GM19023 (cell line): ENCODE measurements around the gene MPPED1.

Experiments used
- ATAC-seq: cut with Tn5 transposase; IDR thresholded peaks from one replicate; pipeline ENCODE4 v1.9.1; 2021; ENCODE audit warnings: mild to moderate bottlenecking, moderate library complexity; ENCODE audit not compliant: unreplicated experiment

MPPED1 gene

GRCh38 chr22:43514476-43515157 lies 102.8 kb downstream of the MPPED1 start:
- no peak for ATAC-seq

GRCh38 chr22:43515411-43515810 lies 103.6 kb downstream of the MPPED1 start:
- no peak for ATAC-seq

GRCh38 chr22:43515902-43516301 lies 104.1 kb downstream of the MPPED1 start:
- ATAC-seq = no peak

GRCh38 chr22:43516386-43516785 lies 104.6 kb downstream of the MPPED1 start:
- no peak for ATAC-seq

GRCh38 chr22:43516996-43517635 lies 105.3 kb downstream of the MPPED1 start:
- no peak for ATAC-seq

GRCh38 chr22:43520632-43521039 lies 108.8 kb downstream of the MPPED1 start:
- no peak for ATAC-seq

- ATAC-seq = no peak
Measured at GRCh38 chr22:43521716-43522115, 109.9 kb downstream of the MPPED1 start.

GRCh38 chr22:43526117-43526655 lies 114.4 kb downstream of the MPPED1 start:
- no peak for ATAC-seq

- ATAC-seq = no peak
Measured at GRCh38 chr22:43526946-43527345, 115.1 kb downstream of the MPPED1 start.

- no peak for ATAC-seq
Measured at GRCh38 chr22:43528601-43529360, 117.0 kb downstream of the MPPED1 start.

GRCh38 chr22:43529461-43529860 lies 117.6 kb downstream of the MPPED1 start:
- ATAC-seq = no peak

GRCh38 chr22:43529934-43530333 lies 118.1 kb downstream of the MPPED1 start:
- no peak for ATAC-seq

GRCh38 chr22:43530349-43531201 lies 118.8 kb downstream of the MPPED1 start:
- ATAC-seq = no peak

- no peak for ATAC-seq
Measured at GRCh38 chr22:43531651-43532050, 119.8 kb downstream of the MPPED1 start.

- ATAC-seq = no peak
Measured at GRCh38 chr22:43532301-43533155, 120.7 kb downstream of the MPPED1 start.

GRCh38 chr22:43533156-43533530 lies 121.3 kb downstream of the MPPED1 start:
- no peak for ATAC-seq

- ATAC-seq = no peak
Measured at GRCh38 chr22:43533656-43534428, 122.0 kb downstream of the MPPED1 start.

GRCh38 chr22:43534916-43535315 lies 123.1 kb downstream of the MPPED1 start:
- no peak for ATAC-seq

GRCh38 chr22:43535336-43535735 lies 123.5 kb downstream of the MPPED1 start:
- no peak for ATAC-seq
